MM.1S (cell line): ENCODE data around the gene LRCH4.

ENCODE experiments used
- EZH2 ChIP-seq: fragments of 300-600 bp; sonication (generic); optimal IDR thresholded peaks from 2 replicates; pipeline ENCODE3; 2017; ENCODE audit warnings: low read depth, mild to moderate bottlenecking, antibody characterized with exemption, low read length, mixed read lengths
- TF ChIP-seq, protein P1 (sequence below): fragments of 300-600 bp; sonication (generic); IDR thresholded peaks from 2 replicates; pipeline ENCODE4 v1.5.1; 2016; ENCODE audit warnings: antibody characterized with exemption, low read length, mixed read lengths

DNA sequence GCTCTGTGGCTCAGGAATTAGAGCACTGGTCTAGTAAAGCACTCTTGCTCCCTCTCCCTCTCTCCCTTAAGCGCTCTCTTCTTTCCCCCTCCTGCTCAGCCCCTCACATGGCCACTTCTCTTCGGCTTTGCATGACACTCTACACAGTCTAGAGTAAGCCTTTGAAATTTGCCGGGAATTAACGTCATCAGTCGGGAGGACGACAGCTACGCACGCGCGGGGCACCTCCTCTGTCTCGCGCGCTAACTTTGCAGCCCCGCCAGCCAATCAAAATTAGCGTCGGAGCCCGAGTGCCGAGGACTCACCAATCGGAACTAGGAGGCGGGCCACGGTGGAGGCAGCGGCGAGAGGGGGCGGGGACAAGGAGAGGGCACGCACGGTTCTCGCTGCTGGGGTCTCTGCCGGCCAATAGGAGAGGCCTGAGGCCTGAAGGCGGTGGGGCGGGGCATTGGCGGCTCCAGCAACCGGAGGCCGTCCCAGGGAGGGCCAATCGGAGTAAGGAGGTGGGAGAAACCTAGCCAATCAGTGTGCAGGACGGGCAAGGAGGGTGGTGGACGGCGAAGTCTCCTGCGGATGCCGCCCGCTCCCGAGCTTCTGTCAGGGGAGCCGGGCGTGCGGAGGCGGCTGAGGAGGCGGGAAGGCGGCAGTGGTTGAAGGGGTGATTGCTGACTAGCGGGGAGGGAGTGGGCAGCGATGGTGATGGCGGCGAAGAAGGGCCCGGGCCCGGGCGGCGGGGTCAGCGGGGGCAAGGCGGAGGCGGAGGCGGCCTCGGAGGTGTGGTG lies 47.1 kb downstream of the LRCH4 start, which contains the start of gene AGFG2:
- TF ChIP-seq, protein P1, sequence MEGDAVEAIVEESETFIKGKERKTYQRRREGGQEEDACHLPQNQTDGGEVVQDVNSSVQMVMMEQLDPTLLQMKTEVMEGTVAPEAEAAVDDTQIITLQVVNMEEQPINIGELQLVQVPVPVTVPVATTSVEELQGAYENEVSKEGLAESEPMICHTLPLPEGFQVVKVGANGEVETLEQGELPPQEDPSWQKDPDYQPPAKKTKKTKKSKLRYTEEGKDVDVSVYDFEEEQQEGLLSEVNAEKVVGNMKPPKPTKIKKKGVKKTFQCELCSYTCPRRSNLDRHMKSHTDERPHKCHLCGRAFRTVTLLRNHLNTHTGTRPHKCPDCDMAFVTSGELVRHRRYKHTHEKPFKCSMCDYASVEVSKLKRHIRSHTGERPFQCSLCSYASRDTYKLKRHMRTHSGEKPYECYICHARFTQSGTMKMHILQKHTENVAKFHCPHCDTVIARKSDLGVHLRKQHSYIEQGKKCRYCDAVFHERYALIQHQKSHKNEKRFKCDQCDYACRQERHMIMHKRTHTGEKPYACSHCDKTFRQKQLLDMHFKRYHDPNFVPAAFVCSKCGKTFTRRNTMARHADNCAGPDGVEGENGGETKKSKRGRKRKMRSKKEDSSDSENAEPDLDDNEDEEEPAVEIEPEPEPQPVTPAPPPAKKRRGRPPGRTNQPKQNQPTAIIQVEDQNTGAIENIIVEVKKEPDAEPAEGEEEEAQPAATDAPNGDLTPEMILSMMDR: no peak
- no peak for TF ChIP-seq EZH2
